ENCODE data around the gene VOPP1.

The VOPP1 gene

DNA sequence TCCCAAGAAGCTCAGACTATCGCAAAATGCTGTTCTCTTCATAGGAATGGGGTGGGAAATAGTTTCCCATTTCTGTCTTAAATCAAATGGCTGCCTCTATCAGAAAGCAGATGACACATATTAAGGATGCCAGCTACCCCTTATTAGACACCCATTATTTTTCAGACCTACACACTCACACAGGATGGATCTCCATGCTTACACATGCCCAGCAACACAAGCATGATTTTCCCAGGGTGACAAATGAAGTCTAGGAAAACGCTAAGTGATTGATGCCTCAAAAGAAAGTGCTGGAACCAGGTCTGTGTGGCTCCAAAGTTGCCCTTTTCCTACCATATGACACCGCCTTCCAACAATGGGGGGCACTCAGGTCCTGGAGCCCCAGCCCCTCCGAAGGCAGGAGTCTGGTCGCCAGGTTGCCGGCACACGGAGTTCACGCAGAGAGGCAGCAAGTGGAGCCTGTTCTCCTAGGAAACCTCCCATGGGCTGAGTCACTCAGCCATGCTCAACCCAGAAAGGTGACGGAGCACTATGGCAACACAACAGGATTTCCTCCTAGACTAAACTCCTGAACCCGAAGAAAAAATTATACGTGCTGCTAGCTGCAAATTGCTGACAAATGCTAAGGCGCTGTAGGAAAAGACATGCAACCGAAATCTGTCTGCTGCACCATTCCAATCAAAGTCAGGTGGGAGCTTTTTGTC is 19.8 kb downstream of the VOPP1 start:
- DNase-seq, result peak in 1 of 2 donors; percentile 57

DNA sequence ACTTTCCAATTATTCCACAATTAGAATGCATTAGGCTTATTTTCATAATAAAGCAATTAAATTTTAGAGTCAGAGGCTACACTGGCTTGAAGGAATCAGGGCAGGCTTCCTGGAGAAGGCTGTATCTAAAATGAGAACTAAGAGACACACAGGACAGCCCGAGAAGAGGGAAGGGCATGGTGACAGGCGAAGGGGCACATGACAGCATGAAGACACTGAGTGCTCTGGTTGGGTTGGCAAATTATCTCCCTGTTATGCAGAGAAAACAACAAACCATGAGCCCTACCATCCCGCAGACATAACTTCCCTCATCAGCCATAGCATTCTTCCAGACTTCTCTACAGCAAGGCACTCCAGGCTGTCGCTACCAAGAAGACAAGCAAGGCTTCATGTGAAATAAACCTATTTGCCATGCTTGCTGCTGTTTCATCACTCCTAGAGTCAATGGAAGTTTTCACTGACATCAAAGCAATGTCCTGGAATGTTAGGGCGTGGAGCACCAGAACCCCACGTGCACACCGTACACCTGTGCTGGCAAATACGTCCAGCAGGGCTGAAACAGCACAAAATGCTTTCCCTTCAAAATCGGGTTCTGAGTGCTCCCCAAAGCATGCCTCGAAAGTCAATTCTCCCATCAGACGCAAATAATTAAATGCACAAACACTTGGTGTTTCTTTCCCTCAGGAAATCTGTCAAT is 21.3 kb downstream of the VOPP1 start:
- no peak for DNase-seq

DNA sequence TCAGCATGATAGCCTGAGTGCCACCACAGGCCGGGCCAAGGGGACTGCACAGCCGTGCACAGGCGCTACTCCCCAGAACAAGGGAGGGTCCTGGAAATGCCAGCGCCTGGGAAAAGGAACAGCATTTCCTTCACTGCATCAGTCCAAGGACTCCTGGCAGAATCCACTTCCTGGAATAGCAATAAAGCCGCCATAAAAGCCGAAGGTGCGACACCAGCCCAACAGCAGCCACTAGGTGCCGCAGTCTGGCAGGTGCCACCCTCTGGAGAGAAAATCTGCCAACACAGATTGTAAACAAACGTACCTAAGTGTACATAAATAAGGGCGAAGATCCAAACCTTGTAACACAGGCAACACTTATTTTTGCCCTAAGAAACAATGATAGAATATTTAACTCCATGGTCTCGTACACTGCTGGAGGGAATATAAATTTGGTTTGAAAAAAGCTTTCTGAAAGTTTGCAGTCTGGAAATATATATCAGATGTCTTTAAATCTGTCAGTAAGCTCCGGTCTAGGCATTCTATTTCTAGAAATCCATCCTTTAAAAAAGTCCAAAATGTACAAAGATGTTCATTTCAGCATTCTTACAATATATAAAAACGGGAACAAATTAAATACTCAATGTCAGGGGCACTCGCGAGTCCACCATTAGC is 22.2 kb downstream of the VOPP1 start:
- DNase-seq, result no peak

DNA sequence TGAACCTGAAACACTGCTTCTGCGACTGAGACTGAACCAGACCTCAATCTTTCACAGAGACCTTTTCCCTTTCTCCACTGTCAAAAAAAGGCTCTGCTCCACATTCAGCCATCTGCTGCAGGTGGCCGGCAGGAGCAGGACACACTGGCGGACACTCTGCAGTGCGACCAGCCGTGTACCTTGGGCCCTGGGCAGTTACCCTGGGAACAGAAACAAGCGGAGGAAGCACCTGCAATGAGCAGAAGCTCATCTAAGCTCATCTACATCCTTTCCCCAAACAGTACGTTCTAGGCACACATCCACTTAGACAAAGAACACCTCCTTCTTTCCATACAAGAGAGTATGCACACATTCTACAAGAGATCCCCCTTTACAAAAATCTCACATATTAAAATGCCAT is 22.8 kb downstream of the VOPP1 start:
- DNase-seq, result no peak

DNA sequence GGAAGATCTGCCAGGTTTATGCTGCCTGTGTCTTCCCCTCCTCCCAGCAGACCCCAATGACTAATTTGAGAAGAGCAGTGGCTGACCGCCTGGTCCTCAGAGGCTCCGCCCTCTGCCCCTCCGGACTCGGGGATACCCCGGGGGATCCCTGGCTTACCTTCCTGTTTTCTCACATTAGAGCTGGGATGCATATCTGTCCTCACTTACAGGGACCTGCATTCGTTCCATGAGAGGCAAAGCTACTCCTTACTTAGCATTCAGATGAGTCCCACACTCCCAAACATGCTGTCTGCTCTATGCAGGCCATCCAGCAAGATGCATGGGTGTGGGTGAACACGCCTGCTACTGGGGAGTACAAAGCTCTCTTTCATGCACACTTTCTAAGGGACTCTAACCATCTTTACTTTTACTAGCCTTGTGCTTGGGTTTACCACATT is 24.0 kb downstream of the VOPP1 start:
- no peak for DNase-seq

DNA sequence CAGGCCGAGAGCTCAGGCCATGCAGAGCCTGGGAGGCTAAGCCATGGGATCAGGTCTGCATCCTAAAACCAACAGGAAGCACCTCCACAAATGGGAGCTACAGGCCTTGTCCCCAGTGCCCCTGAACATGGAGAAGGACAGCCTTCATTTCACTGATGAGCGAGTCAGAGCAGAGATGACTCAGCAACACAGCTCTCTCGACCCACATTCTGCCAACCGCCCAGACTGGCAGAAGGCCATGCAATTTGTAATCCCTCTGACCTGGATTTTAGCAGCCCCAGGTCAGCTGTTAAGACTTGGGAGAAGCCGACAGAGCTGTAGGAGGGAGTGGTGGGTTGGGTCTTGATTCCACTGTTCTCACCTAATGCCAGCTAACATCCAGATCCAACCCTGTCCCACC is 25.5 kb downstream of the VOPP1 start:
- no peak for DNase-seq

DNA sequence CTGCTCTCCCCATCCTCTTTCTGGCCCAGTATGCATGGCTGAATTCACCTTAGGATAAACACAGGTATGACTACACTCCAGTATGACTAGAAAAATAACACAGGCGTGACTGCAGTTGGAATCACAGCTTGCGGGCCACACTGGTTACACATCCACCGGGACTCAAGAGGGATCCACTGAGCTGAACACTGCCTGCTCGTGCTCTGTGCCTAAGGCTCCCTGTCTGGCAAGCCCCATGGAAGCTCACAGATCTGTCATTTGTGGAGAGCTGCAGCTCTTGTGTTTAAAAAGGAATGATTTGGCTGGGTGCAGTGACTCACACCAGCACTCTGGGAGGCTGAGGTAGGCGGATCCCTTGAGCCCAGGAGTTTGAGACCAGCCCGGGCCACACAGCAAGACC is 26.8 kb downstream of the VOPP1 start:
- DNase-seq, result no peak

DNA sequence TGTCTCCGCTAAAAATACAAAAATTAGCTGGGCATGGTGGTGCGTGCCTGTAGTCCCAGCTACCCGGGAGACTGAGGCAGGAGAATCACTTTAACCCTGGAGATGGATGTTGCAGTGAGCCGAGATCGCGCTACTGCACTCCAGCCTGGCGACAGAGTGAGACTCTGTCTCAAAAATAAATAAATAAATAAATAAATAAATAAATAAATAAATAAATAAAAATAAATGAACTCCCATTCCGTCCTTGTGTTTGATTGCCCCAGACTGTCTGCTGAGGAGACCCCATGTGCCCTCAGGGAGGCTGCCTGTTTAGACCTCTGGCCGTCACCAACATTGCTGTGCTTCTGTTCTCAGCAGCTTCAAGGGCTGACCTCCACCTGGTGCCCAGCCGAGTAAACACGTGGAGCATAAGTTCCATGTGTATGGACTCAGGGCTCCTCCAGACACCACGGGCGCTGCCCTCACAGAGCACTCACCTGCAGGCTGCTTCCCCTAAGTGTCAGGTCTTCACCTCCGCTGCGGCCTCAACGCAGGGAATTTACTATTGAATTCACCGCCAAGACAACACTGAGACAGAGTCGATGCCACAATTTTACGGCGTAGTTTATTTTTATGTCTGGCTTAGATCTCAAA is 32.0 kb downstream of the VOPP1 start:
- DNase-seq, result no peak

DNA sequence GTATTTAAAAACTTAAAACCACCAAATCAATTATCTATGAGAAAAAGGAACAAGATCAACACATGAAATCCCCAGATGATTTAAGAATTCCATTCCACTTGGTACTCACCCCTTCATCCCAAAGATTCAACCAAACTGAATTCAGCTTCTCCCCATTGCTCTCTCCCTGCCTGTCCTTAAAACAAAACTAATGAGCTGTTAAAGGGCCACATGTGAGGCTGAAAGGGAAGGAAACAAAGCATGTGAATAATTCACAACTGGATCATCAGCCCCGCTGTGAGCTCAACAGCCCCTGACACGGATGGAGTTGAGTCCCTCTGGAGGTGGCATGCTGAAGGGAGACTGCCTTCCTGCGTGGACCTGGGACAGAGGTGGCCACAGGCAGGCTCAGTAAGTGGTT is 32.9 kb downstream of the VOPP1 start:
- no peak for DNase-seq

DNA sequence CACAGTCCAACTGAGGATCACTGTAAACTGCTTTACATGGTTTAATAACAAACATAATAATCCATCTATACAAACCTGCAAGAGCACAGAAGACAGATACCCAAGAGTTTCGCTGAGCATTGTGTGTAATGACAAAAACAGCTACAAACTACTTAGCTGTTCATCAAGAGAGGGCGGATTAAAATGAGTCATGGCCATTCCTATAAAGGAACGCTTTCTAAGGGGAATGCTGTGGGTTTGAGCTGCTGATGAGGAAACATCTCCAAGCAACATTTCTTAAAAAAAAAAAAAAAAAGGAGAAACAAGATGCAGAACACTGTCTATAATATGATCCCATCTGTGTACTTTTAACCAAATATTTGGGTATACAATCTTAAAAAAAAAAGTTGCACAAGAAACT is 33.8 kb downstream of the VOPP1 start:
- DNase-seq, result no peak

DNA sequence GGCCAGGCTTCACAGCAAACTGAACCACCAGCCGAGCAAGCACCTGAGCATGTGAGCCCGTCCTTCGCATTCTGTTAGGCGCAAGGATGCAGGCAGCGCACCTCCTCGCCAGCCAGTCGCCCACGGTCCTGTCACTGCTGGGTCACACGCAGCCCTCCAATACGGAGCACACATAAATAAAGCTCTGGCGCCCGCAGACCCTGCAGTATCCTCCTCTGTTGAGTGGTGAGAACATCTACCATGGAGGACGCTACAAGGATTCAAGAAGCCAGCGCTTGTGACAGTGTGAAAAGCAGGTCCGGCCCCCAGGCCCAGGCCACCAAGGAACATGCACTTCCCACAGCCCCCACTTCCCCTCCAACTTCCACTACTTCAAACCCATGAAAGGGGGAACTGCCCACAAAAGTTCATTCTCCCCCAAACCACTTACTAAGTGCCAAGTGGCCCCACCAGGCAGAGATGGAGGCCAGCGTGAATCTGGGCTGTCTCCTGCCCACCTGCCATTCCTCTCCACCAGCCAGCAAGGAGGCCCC is 34.8 kb downstream of the VOPP1 start:
- no peak for DNase-seq

DNA sequence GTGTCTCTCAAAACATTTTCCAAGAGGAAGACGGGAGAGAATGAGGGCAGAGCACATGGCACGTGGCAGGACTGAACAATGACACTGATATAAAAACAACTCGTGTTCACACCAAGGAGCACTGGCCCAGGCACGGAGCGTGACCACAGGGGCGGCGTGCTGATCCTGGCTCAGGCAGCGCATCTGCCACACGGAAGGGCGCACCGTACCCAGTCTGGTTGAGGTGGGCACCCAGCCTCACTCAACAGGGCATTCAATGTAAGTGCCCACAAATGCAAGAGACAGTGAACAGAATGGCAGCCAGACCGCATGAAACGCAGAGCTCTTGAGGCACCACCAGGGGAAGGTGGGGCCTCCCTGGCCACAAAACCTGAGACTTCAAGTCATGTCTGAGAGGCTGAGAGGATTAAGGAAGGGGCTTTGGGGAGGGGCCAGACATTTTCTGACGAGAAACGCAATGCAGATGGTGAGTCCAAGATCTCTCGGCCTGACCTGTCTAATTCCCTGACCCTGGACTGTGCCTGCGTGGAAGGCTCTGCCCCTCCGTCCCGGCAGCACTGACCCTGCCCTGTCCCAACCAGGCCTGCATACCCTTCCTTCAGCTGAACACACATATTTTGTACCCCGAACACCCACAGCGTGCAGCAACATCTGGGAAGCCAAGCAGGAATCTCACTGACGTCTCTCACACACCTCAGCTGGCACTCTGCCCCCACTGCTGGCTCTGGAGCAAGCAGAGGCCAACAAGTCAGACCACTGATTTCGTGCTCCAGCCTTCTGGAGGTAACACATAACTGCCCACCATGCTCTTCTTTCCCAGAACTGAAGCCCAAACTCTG is 35.5 kb downstream of the VOPP1 start:
- DNase-seq, result peak in 1 of 2 donors; percentile 26

DNA sequence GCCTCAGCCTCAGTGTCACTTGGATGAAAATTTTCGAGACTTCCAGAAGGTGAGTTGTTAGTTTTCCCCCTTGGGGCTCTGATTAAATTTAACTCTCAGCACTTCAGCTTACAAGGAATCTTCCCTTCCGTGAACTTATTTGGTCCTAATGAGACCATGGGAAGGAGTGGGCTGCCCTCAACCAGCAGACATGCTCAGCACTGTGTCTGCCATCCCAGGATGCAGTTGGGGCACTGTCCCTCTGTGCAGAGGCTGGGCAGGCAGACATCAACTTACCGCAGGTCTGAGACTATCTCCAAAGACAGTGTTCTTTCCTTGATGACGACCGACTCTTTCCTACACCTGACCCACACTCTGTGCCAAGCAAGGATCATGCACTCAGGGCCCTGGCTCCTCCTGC is 36.7 kb downstream of the VOPP1 start:
- DNase-seq, result no peak

DNA sequence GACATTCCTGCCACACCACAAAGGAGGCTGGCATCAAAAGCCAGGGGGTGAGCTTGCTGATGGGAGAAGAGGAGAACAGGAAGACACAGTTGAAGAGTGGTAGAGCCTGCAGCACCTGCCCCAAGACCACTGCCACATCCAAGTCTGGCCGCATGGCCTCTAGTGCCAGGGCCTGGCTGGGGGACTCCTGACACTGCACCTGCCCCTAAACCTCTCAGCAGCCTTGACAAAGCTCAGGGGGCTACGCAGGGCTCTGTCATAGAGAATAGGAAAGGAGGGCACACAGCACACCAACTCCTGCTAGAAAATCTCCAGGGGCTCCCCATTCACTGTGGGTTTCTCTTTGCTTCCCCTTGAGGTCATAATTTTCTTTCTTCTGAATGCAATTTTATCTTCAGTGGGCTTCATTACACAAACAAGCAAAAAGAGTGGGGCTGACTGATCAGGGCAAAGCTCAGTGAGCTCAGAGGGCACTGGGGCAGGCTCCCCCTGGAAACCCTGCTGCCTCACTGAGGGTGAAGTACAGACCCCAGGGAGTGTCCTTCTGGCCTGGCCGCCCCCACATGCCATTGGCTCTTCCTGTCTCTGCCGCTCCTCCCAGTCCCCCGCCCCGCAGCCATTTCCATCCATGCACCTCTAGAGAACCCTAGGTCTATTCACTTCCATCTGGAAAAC is 37.2 kb downstream of the VOPP1 start:
- no peak for DNase-seq

DNA sequence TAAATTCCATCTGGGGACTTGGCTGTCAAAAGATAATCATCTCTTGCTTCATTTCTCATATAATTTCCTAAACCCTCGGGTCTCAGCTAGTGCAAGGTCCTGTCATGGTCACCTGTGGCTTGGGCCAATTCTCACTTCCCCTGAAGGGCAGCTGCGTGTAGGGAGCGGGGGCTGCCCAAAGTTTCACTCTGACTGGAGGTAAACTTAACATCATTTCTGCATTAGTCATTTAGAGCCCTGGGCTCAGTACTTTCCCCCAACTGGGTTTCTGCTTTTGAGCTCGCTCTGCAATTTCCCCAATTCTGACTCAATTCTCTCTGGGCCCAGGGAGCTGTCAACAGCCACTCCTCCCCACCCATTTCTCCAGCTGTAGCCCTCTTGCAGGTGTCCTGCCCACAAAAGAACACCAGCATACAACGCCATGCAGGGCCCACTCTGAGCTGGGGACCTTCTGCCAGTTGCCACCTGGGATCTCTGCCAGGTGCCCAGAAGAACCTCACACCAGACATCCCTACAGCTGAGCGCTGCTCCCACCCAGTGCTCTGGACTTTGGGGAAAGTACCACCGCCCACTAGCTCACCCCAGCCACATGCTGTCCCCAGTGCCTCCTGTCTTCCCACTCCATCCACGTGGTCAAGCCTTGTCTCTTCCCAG is 37.9 kb downstream of the VOPP1 start:
- peak; percentile 61 to 87 for DNase-seq

DNA sequence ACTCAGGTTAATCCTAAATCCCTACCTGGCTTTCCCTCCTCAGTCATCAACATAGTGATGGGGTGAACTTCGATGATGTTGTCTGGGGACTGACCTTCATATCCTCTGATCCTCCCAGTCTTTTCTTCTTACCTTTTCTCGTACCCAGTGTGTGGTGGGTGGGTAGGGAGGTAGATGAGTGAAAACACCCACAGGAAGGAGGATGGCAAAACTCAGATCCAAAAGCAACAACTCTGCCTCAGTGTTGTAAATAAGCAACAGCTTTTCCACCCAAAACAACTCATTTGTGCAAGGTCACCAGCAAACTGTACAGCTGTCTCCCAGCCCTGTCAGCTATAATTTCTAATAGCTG is 38.6 kb downstream of the VOPP1 start:
- no peak for DNase-seq

DNA sequence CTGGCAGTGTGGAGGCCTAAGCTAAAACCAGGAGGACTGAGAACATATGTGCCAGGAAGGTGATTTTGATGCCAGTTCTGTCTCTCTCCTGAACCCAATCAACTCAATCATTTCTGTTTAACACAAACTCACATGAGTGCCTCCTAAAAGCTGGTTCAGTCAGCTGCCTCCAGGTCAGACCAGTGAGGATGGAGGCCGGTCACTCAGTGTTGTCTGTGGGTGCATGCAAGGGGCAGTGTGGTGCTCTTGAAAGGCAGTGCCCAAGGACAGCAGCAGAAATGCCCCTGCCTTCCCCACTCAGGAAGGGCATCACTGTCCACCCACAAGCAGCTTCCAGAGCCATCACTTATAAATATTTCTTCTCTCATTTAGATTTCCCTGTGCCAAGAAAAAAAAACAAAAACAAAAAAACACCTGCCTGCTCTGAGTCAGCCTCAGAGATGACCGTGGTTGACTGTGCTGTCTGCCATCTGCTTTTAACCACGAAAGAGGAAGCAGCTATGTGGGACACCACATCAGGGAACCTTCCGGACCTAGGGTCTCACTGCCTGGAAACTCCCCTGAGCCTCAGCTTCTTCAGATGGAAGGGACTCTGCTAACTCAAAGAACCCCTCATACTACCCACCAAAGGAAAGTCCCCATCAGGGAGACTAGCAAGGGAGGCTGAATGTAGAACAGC is 39.1 kb downstream of the VOPP1 start:
- DNase-seq, result peak; percentile 85 to 90

DNA sequence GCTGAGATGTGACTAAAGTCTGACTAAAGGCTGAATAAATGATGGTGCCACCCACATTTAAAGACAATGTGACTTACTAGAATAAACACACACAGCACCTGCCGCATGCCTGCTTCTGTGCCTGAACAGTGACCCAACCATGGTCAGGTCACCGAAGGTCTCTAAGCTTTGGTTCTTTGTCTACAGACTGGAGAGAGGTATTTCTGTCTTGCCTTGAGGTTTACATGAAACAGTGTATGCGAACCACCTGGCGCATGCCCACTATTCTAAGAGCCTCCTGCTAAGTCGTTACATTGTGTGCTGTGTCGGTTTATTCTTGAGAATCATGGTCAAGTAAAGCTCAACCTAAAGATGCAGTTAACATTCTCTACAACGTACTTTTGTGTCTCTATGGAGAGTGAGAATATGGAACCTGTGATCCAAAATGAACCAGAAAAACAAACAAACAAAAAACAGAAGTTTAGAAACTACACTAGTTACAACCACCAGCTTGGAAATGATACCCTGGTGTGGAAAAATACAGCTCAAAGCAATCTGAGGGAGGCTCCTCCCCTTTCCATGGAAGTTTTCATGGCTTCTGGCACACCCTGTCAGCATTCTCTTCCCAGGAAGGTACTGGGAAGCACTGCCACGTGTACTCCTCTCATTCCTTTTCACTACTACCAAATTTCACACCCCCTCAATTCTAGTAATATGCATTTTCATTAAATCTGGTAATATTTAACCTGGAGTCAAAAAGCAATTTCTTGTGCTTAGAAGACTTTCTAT is 40.0 kb downstream of the VOPP1 start:
- no peak for DNase-seq

DNA sequence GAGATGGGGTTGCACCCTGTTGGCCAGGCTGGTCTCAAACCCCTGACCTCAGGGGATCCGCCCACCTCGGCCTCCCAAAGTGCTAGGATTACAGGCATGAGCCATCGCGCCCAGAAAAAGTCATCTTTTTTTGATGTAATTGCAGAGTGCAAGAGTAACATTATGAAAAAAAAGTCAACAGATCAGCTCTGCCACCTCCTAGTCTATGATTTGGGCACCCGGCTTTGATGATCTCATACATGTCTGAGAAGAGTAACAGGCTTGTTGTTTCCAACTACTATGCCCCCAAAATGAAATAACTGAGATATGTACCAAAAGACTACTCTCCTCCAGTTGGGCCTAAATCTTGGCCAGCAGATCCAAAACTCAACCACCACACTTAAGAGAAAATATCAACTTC is 40.8 kb downstream of the VOPP1 start:
- DNase-seq, result no peak

DNA sequence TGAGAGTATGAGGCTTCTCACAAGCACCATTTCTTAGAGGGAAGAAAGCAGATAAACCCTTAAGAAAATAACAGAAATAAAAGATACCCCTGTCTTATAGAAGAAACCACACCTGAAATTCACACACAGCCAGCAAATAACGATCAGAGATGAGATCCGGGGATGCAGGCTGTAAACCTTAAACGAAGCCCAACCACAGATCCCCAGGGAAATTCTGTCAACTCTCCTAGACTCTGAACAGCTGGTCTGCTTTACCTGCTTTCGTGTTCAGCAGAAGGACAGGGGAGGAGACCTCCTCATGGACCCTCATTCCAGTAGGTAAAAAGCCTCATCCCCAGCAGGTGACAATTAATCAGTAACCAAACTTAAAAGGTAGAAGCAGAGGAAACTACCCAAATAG is 45.0 kb downstream of the VOPP1 start:
- DNase-seq, result no peak
